ENCODE measurements around the gene MRPL4. TPM values are rescaled to one million over a fixed set of nuclear protein-coding genes. Genes with fewer than 3 reads are reported as not detected.
A peak's percentile ranks its signal among the peaks of the same experiment; 100 is the strongest.

MRPL4 gene
- total and polyA plus RNA-seq, 10 of the 15 experiments (the other 5 are each of a cell fraction or from before 2014, with no cell fraction given) = 0.79 to 221 (median 112) TPM

DNA sequence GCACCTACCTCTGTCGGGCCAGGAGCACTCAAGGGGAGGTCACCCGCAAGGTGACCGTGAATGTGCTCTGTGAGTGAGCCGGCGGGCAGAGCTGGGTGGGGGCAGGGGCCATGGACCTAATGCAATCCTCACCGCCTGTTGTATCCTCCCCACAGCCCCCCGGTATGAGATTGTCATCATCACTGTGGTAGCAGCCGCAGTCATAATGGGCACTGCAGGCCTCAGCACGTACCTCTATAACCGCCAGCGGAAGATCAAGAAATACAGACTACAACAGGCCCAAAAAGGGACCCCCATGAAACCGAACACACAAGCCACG is 32.9 kb downstream of the MRPL4 start (continued):
- TF ChIP-seq, protein P1, sequence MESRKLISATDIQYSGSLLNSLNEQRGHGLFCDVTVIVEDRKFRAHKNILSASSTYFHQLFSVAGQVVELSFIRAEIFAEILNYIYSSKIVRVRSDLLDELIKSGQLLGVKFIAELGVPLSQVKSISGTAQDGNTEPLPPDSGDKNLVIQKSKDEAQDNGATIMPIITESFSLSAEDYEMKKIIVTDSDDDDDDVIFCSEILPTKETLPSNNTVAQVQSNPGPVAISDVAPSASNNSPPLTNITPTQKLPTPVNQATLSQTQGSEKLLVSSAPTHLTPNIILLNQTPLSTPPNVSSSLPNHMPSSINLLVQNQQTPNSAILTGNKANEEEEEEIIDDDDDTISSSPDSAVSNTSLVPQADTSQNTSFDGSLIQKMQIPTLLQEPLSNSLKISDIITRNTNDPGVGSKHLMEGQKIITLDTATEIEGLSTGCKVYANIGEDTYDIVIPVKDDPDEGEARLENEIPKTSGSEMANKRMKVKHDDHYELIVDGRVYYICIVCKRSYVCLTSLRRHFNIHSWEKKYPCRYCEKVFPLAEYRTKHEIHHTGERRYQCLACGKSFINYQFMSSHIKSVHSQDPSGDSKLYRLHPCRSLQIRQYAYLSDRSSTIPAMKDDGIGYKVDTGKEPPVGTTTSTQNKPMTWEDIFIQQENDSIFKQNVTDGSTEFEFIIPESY (IDR thresholded peaks at IDR 0.05) = peak; percentile 58; the same call in 1 of the 2 replicates
- TF ChIP-seq, protein P2, sequence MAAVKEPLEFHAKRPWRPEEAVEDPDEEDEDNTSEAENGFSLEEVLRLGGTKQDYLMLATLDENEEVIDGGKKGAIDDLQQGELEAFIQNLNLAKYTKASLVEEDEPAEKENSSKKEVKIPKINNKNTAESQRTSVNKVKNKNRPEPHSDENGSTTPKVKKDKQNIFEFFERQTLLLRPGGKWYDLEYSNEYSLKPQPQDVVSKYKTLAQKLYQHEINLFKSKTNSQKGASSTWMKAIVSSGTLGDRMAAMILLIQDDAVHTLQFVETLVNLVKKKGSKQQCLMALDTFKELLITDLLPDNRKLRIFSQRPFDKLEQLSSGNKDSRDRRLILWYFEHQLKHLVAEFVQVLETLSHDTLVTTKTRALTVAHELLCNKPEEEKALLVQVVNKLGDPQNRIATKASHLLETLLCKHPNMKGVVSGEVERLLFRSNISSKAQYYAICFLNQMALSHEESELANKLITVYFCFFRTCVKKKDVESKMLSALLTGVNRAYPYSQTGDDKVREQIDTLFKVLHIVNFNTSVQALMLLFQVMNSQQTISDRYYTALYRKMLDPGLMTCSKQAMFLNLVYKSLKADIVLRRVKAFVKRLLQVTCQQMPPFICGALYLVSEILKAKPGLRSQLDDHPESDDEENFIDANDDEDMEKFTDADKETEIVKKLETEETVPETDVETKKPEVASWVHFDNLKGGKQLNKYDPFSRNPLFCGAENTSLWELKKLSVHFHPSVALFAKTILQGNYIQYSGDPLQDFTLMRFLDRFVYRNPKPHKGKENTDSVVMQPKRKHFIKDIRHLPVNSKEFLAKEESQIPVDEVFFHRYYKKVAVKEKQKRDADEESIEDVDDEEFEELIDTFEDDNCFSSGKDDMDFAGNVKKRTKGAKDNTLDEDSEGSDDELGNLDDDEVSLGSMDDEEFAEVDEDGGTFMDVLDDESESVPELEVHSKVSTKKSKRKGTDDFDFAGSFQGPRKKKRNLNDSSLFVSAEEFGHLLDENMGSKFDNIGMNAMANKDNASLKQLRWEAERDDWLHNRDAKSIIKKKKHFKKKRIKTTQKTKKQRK (IDR thresholded peaks at IDR 0.05; ENCODE audit: low read depth, low read length) = no peak
- TF ChIP-seq, protein P3, sequence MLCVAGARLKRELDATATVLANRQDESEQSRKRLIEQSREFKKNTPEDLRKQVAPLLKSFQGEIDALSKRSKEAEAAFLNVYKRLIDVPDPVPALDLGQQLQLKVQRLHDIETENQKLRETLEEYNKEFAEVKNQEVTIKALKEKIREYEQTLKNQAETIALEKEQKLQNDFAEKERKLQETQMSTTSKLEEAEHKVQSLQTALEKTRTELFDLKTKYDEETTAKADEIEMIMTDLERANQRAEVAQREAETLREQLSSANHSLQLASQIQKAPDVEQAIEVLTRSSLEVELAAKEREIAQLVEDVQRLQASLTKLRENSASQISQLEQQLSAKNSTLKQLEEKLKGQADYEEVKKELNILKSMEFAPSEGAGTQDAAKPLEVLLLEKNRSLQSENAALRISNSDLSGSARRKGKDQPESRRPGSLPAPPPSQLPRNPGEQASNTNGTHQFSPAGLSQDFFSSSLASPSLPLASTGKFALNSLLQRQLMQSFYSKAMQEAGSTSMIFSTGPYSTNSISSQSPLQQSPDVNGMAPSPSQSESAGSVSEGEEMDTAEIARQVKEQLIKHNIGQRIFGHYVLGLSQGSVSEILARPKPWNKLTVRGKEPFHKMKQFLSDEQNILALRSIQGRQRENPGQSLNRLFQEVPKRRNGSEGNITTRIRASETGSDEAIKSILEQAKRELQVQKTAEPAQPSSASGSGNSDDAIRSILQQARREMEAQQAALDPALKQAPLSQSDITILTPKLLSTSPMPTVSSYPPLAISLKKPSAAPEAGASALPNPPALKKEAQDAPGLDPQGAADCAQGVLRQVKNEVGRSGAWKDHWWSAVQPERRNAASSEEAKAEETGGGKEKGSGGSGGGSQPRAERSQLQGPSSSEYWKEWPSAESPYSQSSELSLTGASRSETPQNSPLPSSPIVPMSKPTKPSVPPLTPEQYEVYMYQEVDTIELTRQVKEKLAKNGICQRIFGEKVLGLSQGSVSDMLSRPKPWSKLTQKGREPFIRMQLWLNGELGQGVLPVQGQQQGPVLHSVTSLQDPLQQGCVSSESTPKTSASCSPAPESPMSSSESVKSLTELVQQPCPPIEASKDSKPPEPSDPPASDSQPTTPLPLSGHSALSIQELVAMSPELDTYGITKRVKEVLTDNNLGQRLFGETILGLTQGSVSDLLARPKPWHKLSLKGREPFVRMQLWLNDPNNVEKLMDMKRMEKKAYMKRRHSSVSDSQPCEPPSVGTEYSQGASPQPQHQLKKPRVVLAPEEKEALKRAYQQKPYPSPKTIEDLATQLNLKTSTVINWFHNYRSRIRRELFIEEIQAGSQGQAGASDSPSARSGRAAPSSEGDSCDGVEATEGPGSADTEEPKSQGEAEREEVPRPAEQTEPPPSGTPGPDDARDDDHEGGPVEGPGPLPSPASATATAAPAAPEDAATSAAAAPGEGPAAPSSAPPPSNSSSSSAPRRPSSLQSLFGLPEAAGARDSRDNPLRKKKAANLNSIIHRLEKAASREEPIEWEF (IDR thresholded peaks at IDR 0.05; ENCODE audit: insufficient replicate concordance, low read depth, low read length) = no peak

Data from GM12878 (cell line).